ENCODE measurements around the gene CD80. TPM values are rescaled to one million over a fixed set of nuclear protein-coding genes. Genes with fewer than 3 reads are reported as not detected.
"Not testable (repeated sequence)": the region's sequence is repeated elsewhere in the genome, so short reads cannot be mapped to it uniquely, and the experiment has no call there.

The CD80 gene
- total RNA-seq, 4 donors from 2014 or later = 0.13 to 1.3 TPM; not detected in 2

DNA sequence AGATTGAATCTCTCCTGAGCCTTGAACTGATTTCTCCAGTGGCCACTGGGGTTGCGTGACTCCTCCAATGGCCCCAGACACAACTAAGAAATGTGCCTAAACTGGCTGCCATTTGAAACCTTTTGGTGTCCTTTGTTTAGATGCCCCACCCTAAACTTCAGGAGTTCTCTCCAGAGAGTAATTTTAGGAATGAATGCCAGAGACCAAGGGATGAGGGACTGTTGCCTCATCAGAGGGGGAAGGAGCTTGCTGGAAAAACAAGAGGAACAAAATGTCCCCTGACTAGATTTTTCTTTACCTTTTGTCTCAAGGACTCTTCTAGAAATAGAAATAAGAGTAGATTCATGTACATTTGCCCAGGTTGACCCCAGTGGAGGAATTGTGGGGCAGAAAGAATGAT, 11.8 kb upstream of the CD80 start:
- Histone ChIP-seq H3K36me3 (no peaks in the 10 kb centered on the region), H3K27me3 (no peaks in the 10 kb centered on the region), H3K9me3 (no peaks in the 10 kb centered on the region), H3K4me1 (no peaks in the 10 kb centered on the region), H3K4me3 (no peak overlapping the region), H3K27ac (peak overlapping the region in 3 of 4 donors; percentile 1 to 44 (median 42))
- intact Hi-C loops (cut with DNase I) = no loop called here
- TF ChIP-seq, protein P1, sequence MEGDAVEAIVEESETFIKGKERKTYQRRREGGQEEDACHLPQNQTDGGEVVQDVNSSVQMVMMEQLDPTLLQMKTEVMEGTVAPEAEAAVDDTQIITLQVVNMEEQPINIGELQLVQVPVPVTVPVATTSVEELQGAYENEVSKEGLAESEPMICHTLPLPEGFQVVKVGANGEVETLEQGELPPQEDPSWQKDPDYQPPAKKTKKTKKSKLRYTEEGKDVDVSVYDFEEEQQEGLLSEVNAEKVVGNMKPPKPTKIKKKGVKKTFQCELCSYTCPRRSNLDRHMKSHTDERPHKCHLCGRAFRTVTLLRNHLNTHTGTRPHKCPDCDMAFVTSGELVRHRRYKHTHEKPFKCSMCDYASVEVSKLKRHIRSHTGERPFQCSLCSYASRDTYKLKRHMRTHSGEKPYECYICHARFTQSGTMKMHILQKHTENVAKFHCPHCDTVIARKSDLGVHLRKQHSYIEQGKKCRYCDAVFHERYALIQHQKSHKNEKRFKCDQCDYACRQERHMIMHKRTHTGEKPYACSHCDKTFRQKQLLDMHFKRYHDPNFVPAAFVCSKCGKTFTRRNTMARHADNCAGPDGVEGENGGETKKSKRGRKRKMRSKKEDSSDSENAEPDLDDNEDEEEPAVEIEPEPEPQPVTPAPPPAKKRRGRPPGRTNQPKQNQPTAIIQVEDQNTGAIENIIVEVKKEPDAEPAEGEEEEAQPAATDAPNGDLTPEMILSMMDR (IDR thresholded peaks at IDR 0.05) = no peak
- TF ChIP-seq POLR2A (IDR thresholded peaks at IDR 0.05) = no peak
- no peak for DNase-seq
- 92 to 94% methylated on average over 1 of the region's 1 CpG for WGBS, 2 donors

DNA sequence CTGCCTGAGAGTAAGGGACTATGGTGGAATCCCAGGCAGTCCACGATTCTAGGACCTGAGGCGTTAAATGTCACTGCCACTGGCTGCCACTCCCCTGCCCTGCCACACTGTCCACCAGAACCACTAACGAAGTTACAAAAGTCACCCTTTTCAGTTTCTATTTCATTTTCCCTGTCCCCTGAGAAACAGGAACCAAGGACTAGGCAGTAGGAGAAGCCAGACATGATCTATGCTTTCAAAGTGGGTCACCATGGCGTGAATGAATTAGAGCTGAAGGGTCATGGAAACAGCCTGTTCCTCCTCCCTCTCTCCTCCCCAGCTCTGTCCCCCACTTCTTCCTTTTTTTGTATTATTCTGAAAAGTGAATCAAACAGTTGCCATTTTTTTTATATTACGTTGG, 10.8 kb upstream of the CD80 start:
- 69 to 77% methylated on average over 5 of the region's 5 CpGs for WGBS, 2 donors
- Histone ChIP-seq H3K27me3 (no peaks in the 10 kb centered on the region), H3K4me3 (no peak overlapping the region), H3K4me1 (no peaks in the 10 kb centered on the region), H3K9me3 (no peaks in the 10 kb centered on the region), H3K27ac (peak overlapping the region in 2 of 4 donors; percentile 11 to 42), H3K36me3 (no peaks in the 10 kb centered on the region)
- intact Hi-C loops (cut with DNase I) = no loop called here
- no peak for DNase-seq
- TF ChIP-seq POLR2A (IDR thresholded peaks at IDR 0.05) = no peak
- TF ChIP-seq, protein P1 (IDR thresholded peaks at IDR 0.05) = no peak

DNA sequence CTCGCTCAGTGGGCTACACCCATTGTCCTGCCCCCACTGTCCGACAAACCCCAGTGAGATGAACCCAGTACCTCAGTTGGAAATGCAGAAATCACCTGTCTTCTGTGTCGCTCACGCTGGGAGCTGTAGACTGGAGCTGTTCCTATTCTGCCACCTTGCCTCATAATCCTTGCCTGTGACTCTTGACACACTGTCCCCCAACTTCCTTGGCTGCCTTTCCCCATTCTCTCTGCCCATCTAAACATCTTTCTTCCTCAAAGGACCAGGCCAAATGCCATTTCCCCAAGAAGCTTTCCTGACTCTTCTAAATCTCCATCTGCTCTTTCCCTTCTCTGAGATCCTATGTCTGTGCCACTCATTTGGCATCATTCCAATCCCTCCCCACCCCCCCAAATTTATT, 9.7 kb upstream of the CD80 start:
- 91 to 92% methylated on average over 3 to 4 of the region's 4 CpGs for WGBS, 2 donors
- Histone ChIP-seq H3K4me1 (no peaks in the 10 kb centered on the region), H3K27ac (no peak overlapping the region), H3K36me3 (no peaks in the 10 kb centered on the region), H3K4me3 (no peak overlapping the region), H3K27me3 (no peaks in the 10 kb centered on the region), H3K9me3 (no peaks in the 10 kb centered on the region)
- TF ChIP-seq POLR2A (IDR thresholded peaks at IDR 0.05) = no peak
- TF ChIP-seq, protein P1 (IDR thresholded peaks at IDR 0.05) = no peak
- intact Hi-C loops (cut with DNase I) = no loop called here
- no peak for DNase-seq

DNA sequence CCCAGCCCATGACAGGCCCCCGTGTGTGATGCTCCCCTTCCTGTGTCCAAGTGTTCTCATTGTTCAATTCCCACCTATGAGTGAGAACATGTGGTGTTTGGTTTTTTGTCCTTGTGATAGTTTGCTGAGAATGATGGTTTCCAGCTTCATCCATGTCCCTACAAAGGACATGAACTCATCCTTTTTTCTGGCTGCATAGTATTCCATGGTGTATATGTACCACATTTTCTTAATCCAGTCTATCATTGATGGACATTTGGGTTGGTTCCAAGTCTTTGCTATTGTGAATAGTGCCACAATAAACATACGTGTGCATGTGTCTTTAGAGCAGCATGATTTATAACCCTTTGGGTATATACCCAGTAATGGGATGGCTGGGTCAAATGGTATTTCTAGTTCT, 3.9 kb upstream of the CD80 start:
- 79 to 87% methylated on average over 2 of the region's 2 CpGs for WGBS, 2 donors

DNA sequence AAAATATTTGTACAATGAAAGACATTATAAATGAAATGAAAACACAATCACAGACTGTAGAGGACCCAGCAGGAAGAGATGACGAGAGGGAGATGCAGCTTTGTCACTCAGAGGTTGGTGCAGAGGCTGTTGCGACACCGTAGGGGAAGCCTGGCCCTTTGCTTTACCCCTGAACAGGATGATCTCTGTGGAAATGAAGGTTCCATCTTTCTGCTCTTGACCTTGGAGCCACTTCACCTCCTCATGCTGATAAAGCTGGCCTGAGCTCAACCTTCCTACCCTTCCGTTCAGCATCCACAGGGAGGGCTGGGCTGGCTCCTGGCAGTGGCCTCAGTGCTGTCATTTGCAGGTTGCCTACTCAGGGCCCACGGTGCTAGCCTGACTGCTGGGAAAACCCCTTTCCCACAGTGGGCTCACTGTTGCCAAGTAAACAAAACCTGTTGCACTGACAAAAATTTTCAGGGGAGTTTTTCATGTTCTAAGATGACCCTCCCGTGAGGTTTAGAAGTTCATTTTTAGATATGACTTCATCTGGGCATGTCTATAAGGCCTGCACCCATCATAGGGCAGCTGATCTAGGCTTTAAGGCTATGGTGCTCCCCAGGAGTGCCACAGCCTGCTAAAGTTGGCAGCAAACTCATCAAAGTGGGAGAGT, 3.0 kb upstream of the CD80 start:
- H3K9me3 ChIP-seq = no peaks in the 10 kb centered on the region
- no peaks in the 10 kb centered on the region for H3K36me3 ChIP-seq
- intact Hi-C loops (cut with DNase I) = no loop called here
- DNase-seq = no peak
- TF ChIP-seq, protein P1 (IDR thresholded peaks at IDR 0.05) = no peak
- no peak for TF ChIP-seq POLR2A (IDR thresholded peaks at IDR 0.05)
- peak overlapping the region in 1 of 4 donors; percentile 10 for H3K27ac ChIP-seq
- no peak overlapping the region for H3K4me3 ChIP-seq
- 38 to 65% methylated on average over 4 to 6 of the region's 6 CpGs for WGBS, 2 donors
- no peaks in the 10 kb centered on the region for H3K4me1 ChIP-seq
- no peaks in the 10 kb centered on the region for H3K27me3 ChIP-seq

More for the DNA sequence above, 3.9 kb upstream of the CD80 start:
- H3K4me1 ChIP-seq; H3K27me3 ChIP-seq; H3K4me3 ChIP-seq; DNase-seq; H3K36me3 ChIP-seq; intact Hi-C loops (cut with DNase I); H3K9me3 ChIP-seq; H3K27ac ChIP-seq: not testable (repeated sequence)

DNA sequence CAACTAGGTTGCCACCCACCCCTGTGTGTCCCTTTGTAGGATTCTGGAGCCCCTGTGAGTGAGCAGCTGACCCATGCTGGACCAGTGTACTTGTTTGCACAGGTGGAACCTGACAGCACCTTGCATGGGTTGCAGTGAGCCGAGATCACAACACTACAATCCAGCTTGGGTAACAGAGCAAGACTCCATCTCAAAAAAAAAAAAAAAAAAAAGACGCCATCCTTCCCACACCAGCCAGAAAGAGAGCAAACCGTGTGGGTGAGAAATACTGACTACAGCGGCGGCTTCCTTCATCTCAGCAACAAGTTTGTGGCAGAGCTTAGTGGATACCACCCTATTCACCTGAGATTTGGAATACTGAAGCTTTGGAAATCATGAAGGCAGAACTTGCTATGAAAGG, 746 bp upstream of the CD80 start:
- no peak overlapping the region for H3K4me3 ChIP-seq
- H3K36me3 ChIP-seq = no peaks in the 10 kb centered on the region
- WGBS, 2 donors = 73 to 80% methylated on average over 5 of the region's 5 CpGs
- no peak for DNase-seq
- intact Hi-C loops (cut with DNase I) = no loop called here
- H3K27me3 ChIP-seq = no peaks in the 10 kb centered on the region
- no peaks in the 10 kb centered on the region for H3K4me1 ChIP-seq
- H3K27ac ChIP-seq = no peak overlapping the region
- no peaks in the 10 kb centered on the region for H3K9me3 ChIP-seq
- no peak for TF ChIP-seq POLR2A (IDR thresholded peaks at IDR 0.05)
- TF ChIP-seq, protein P1 (IDR thresholded peaks at IDR 0.05) = no peak

Data from esophagus squamous epithelium (tissue), 5 donors.